Large intestine (tissue), 3 donors: ENCODE results near the gene COL18A1. TPM values are rescaled to one million over a fixed set of nuclear protein-coding genes. Genes with fewer than 3 reads are reported as not detected.

Experiments
- DNase-seq, 2 donors: peaks; one replicate each; pipeline versions ENCODE4 v3.0.0 to v3.0.0-alpha.2; 2013
- H3K27ac ChIP-seq: one replicate; pipeline ENCODE4 v1.5.1; 2013; ENCODE audit warnings: low read length
- H3K27me3 ChIP-seq: 2 replicates; pipeline ENCODE4 v1.6.1; 2013; ENCODE audit warnings: low read length; ENCODE audit not compliant: control insufficient read depth, insufficient read depth
- H3K36me3 ChIP-seq: 2 replicates; pipeline ENCODE4 v1.6.1; 2013; ENCODE audit warnings: low read length; ENCODE audit not compliant: control insufficient read depth, insufficient read depth
- H3K4me1 ChIP-seq: one replicate; pipeline ENCODE4 v1.6.1; 2013; ENCODE audit warnings: low read length; ENCODE audit not compliant: control insufficient read depth, insufficient read depth
- H3K4me3 ChIP-seq: one replicate; pipeline ENCODE4 v1.5.1; 2013; ENCODE audit warnings: low read length
- H3K9me3 ChIP-seq: one replicate; pipeline ENCODE4 v1.6.1; 2013; ENCODE audit warnings: mild to moderate bottlenecking, low read depth, low read length, moderate library complexity; ENCODE audit not compliant: control insufficient read depth
- WGBS: methylation state at CpG from one replicate; pipeline ENCODE4 v1.1.5; 2013; ENCODE audit warnings: low lambda C conversion rate; ENCODE audit not compliant: insufficient coverage; 5-methylcytosine and 5-hydroxymethylcytosine counted together
- polyA plus RNA-seq: library from polyadenylated mRNA; unstranded; fragments of 120-200 nt; gene quantifications from one replicate; pipeline ENCODE4 v1.2.1, GENCODE V29; 2013

Gene COL18A1
- polyA plus RNA-seq, 1 donor = 44.4 TPM

GRCh38 chr21:45415188-45415942 is 10.4 kb downstream of the COL18A1 start:
- Histone ChIP-seq H3K9me3 (no peaks in the 10 kb centered on the region), H3K36me3 (no peaks in the 10 kb centered on the region), H3K27me3 (no peaks in the 10 kb centered on the region), H3K27ac (no peak overlapping the region), H3K4me1 (peaks cover 14% of the 10 kb centered on the region), H3K4me3 (no peak overlapping the region)
- WGBS = no CpG with 5 or more reads among the region's 32 CpGs
- DNase-seq = no peak

GRCh38 chr21:45415943-45416611 is 11.1 kb downstream of the COL18A1 start:
- Histone ChIP-seq H3K27me3 (no peaks in the 10 kb centered on the region), H3K36me3 (no peaks in the 10 kb centered on the region), H3K27ac (no peak overlapping the region), H3K9me3 (no peaks in the 10 kb centered on the region), H3K4me3 (no peak overlapping the region), H3K4me1 (peaks cover 11% of the 10 kb centered on the region)
- DNase-seq = no peak
- WGBS = no CpG with 5 or more reads among the region's 25 CpGs

- no peak overlapping the region for H3K27ac ChIP-seq
- H3K27me3 ChIP-seq = no peaks in the 10 kb centered on the region
- H3K4me3 ChIP-seq = no peak overlapping the region
- H3K36me3 ChIP-seq = no peaks in the 10 kb centered on the region
- DNase-seq = no peak
- H3K9me3 ChIP-seq = no peaks in the 10 kb centered on the region
- WGBS = 66% methylated on average over 6 of the region's 8 CpGs
- peaks cover 13% of the 10 kb centered on the region for H3K4me1 ChIP-seq
These were observed 11.7 kb downstream of the COL18A1 start for GRCh38 chr21:45416620-45417019.

- H3K27ac ChIP-seq = no peak overlapping the region
- H3K36me3 ChIP-seq = no peaks in the 10 kb centered on the region
- no peak overlapping the region for H3K4me3 ChIP-seq
- H3K27me3 ChIP-seq = no peaks in the 10 kb centered on the region
- DNase-seq = no peak
- WGBS = no CpG with 5 or more reads among the region's 22 CpGs
- peaks cover 19% of the 10 kb centered on the region for H3K4me1 ChIP-seq
- H3K9me3 ChIP-seq = no peaks in the 10 kb centered on the region
These were observed 12.4 kb downstream of the COL18A1 start for GRCh38 chr21:45417256-45417950.

GRCh38 chr21:45417951-45418300 is 13.0 kb downstream of the COL18A1 start:
- Histone ChIP-seq H3K4me3 (no peak overlapping the region), H3K27ac (no peak overlapping the region), H3K4me1 (peaks cover 19% of the 10 kb centered on the region), H3K36me3 (no peaks in the 10 kb centered on the region), H3K9me3 (no peaks in the 10 kb centered on the region), H3K27me3 (no peaks in the 10 kb centered on the region)
- DNase-seq = no peak
- no CpG with 5 or more reads among the region's 20 CpGs for WGBS

GRCh38 chr21:45418301-45419071 is 13.5 kb downstream of the COL18A1 start:
- no CpG with 5 or more reads among the region's 34 CpGs for WGBS
- no peaks in the 10 kb centered on the region for H3K27me3 ChIP-seq
- no peak for DNase-seq
- H3K27ac ChIP-seq = no peak overlapping the region
- H3K9me3 ChIP-seq = no peaks in the 10 kb centered on the region
- H3K36me3 ChIP-seq = no peaks in the 10 kb centered on the region
- H3K4me1 ChIP-seq = peaks cover 19% of the 10 kb centered on the region
- H3K4me3 ChIP-seq = no peak overlapping the region

GRCh38 chr21:45419162-45419561 is 14.2 kb downstream of the COL18A1 start:
- Histone ChIP-seq H3K27me3 (no peaks in the 10 kb centered on the region), H3K4me1 (peaks cover 26% of the 10 kb centered on the region), H3K27ac (no peak overlapping the region), H3K9me3 (no peaks in the 10 kb centered on the region), H3K4me3 (no peak overlapping the region), H3K36me3 (no peaks in the 10 kb centered on the region)
- WGBS = no CpG with 5 or more reads among the region's 25 CpGs
- no peak for DNase-seq

- peak in 1 of 2 donors; percentile 71 for DNase-seq
- no peak overlapping the region for H3K27ac ChIP-seq
- no peaks in the 10 kb centered on the region for H3K36me3 ChIP-seq
- peaks cover 29% of the 10 kb centered on the region for H3K4me1 ChIP-seq
- no peaks in the 10 kb centered on the region for H3K9me3 ChIP-seq
- H3K4me3 ChIP-seq = no peak overlapping the region
- H3K27me3 ChIP-seq = no peaks in the 10 kb centered on the region
- WGBS = no CpG with 5 or more reads among the region's 36 CpGs
These were observed 15.4 kb downstream of the COL18A1 start for GRCh38 chr21:45420061-45421041.

GRCh38 chr21:45421071-45421845 is 16.3 kb downstream of the COL18A1 start:
- WGBS = no CpG with 5 or more reads among the region's 25 CpGs
- Histone ChIP-seq H3K4me3 (no peak overlapping the region), H3K27ac (no peak overlapping the region), H3K36me3 (no peaks in the 10 kb centered on the region), H3K4me1 (peaks cover 29% of the 10 kb centered on the region), H3K27me3 (no peaks in the 10 kb centered on the region), H3K9me3 (no peaks in the 10 kb centered on the region)
- DNase-seq = peak; percentile 62 to 82
